Stimulated activated CD4-positive, alpha-beta T cell treated with anti-CD3 and anti-CD28 coated beads, Interleukin-4, amount 100 ng/mL, for 24 hours (primary cell): ENCODE measurements around the gene P4HB.

ENCODE experiments used
- DNase-seq: peaks from one replicate; pipeline ENCODE4 v3.0.0-alpha.2; 2020

Gene P4HB

DNA sequence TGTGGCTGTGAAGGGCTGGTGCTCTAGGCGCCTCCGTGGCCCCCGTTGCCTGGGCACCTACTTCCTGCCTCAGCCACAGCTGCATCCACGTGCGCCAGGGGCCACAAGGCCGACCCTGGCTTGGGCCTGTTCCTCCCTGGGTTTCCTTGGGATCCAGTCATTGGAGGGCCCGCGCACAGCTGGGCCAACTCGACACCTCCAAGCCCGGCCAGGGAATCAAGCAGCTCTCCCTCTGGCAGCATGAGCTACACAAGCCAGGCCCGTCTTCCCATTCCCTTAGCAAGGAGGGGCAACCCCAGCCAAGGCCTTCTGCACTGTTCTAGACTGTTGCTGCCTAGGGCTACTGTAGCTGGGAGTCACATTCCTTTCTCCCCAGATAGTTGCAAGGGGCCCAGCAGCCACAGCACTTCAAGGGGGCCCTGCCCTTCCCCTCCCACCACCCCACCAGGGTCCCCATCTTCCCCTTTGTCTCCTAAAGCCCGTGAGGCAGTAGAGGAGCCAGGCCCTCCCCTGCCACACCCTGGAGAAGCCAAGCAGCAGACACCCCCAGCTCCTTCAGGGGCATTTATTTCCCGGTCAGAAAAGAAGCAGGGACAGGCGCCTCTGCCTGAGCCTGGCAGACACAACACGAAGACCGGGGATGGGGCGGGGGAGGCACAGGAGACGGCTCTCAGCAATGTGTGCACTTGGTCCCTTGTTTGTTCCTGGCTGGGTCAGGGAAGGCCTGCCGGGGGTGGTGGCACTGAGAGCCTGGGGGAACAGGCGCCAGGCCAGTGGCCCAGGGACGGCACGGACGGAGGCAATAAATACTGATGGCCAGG, 7.0 kb upstream of the P4HB start:
- DNase-seq, result no peak

DNA sequence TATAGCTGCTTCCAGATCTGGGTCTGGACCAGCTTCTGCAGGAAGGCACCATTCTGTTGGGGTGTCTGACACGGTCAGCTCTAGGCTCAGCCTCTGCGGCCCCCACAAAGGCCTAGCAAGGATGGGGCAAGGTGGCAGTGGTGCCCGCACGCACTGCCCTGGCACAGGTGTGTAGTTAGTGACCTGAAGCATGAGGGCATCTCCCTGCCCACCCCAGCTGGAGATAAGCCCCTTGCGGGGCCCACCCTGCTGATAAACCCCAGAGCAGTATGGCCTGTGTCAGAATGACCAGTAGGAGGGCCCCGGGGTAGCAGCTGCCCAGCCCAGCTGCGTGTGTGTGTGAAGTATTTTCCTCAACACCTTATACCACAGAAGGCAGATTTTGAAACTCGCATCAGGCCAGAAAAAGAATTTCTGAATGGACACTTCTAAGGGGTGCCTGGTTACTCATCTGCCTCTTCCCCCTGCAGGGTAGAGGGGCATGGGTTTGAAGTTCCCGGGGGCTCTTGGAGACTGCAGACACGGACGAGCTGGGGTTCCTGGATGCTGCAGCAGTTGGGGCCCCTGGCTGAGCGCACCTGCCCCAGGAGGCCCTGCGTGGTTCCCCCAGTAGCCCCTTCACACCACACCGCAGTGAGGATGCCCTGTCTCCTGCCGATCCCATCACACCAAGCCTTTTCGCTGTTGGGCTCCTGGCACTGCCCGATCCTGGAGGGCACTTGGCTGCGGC, 6.3 kb upstream of the P4HB start:
- DNase-seq, result no peak

DNA sequence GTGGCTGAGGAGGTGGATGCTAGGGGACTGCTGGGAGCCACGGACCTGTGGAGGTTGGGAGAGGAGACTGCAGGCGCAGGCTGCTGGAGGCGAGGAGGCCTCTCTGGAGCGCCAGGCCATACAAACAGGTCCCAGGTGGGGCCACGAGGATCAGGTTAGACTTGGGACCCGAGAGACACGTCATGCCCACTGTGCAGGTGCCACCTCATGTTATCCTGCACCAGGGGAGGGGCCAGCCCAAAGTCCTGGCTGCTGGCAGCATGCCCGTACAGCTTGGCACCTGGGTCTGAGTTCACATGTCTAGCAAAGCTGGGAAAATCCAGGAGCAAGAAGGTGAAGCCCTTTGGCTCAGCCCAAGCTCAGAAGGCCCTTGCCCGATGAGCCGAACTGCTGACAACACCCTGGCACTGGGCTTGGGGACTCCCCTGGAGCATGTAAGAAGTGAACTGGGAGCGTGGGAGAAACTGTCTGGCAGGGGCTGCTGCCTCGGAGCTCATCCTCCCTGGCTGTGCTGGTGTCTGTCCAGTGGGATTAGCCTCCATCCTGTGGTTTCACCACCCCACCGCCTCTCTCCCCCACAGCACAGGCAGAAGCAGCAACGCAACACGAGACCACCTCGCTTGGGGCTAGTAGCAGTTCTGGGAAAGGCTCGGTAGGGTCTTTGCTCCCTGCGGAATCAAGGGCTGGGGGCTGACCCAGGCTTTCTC, 5.6 kb upstream of the P4HB start:
- DNase-seq, result no peak

GRCh38 chr17:81865358-81865732, 5.0 kb upstream of the P4HB start:
- DNase-seq, result no peak

DNA sequence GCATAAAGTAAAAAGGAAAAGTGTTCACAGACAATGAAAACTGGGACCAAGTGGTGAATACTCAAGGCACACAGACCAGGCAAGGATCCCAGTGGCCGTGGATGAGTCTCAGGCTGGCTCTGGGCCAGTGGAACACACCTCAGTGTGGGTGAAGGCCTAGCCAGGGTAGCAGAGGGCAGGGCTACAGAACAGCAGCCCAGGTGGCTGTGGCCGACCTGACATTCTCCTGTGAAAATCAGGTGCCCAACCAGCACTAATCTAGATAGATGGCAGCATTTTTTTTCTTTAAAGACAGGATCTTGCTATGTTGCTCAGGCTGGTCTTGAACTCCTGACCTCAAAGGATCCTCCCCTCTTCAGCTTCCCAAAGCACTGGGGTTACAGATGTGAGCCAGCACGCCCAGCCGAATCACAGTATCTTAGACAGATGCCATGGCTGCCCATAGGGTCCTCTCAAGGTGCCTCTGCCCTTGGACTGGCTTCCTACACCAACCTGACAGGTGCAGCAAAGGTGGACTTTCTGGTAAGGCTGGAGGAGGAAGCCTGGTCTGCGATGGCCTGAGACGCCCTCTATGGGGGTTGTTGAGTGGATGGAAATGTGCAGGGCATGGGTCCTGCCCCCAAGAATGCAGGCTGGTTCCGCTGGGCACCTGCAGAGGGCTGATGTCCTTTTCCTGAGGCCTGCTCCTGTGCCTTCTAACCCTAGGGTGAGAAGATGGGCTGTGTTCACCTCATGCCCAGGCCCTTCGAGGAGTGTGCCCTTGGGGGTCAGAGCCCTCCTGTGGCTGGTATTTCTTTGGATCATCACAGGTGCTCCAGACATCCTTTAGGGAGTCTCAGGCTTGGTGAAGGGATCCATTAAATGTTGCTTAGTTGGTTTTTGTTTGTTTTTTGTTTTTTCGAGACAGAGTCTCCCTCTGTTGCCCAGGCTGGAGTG, 3.8 kb upstream of the P4HB start:
- no peak for DNase-seq

- no peak for DNase-seq
Measured at GRCh38 chr17:81863123-81863675, 2.9 kb upstream of the P4HB start.

GRCh38 chr17:81860756-81861568, 627 bp upstream of the P4HB start:
- peak; percentile 99 for DNase-seq

GRCh38 chr17:81858967-81859905, 1.1 kb downstream of the P4HB start:
- DNase-seq, result no peak

GRCh38 chr17:81858170-81858966, 2.0 kb downstream of the P4HB start:
- no peak for DNase-seq

DNA sequence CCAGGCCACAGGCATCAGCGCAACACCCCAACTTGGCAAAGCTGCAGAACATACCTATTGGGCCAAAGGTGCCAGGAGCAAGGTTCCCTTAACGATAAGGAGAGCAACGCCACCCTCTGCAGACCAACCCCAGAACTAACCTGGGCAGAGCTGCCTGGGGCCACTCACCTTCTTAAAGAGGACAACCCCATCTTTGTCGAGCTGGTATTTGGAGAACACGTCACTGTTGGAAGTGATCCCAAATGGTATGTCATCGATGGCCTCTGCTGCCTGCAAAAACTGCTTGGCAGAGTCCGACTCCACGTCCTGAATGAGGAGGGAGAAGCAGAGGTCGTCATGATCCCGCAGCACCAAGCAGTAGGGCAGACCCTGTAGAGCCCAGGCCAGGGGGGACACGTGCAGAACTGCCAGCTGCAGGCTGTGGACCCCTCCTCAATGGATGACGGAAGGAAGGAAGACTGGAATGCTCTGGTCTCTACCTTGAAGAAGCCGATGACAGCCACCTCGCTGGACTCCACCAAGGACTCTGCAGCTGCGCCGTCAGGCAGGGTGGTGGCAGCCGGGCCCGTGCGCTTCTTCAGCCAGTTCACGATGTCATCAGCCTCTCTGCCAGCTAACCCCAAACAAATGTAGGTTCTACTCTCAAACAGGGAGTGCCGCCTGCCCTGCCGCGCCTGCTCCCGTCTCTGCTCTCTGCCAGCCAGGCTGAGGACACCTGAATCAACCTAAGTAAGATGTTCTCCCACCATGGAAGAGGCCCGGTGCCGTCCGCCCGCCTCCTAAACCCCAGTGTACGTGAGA, 5.2 kb downstream of the P4HB start:
- DNase-seq, result no peak

GRCh38 chr17:81852237-81852636, 8.1 kb downstream of the P4HB start:
- no peak for DNase-seq

GRCh38 chr17:81851423-81851822, 8.9 kb downstream of the P4HB start:
- no peak for DNase-seq

- DNase-seq, result no peak
Measured at GRCh38 chr17:81849457-81849856, 10.9 kb downstream of the P4HB start.

DNA sequence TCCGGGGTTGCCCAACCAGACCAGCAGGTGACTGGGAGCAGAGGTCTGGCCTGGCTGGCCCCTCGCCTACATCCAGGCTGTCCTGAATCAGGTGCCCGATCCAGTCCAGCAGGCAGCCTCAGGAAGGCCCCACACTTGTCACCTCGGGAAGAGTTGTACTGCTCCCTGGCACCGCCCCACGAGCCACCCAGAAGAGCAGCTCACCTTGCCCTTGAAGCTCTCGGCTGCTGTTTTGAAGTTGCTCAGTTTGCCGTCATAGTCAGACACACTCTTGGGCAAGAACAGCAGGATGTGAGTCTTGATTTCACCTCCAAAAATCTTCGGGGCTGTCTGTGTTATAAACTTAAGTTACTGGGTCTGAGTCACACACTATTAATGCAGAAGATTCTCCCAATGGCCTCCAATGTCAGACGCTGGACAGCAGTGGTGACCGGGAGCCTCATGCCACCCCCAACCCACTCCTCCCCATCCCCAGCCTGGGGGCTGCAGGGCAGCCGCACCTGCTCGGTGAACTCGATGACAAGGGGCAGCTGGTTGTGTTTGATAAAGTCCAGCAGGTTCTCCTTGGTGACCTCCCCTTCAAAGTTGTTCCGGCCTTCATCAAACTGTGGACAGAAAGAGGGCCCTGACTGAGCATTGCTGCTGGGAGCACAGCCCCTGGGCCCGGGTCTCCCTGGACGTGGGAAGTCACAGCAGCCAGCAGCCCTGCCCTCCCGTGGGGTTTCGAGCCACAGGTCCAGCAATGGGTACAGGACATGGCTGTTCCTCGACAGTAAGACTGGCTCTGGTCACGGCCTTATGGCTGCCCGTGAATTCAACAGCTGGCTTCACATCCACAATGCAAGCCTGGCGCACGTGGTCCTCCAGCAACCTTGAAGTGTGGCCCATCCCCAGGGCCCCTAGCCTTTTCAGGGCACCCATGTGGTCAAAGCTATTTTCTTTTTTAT, 13.3 kb downstream of the P4HB start:
- no peak for DNase-seq

- DNase-seq, result no peak
Measured at GRCh38 chr17:81845881-81846742, 14.2 kb downstream of the P4HB start.

DNA sequence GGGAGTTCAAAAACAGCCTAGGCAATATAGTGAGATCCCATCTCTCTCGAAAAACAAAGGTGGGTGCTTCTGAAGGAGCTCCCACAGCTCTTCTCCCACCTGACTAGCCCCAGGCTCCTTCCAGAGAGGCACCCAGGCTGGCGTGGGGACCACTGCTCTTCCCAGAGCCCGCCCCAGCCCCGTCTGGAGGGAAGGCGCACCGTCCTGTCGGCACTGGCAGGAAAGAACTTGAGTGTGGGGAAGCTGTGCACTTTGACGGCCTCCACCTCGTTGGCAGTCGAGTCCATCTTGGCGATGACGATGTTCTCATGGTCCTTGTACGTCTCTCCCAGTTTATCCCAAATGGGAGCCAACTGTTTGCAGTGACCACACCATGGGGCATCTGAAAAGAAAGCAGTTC, 15.0 kb downstream of the P4HB start:
- DNase-seq, result no peak
